GM21390 (cell line): Measurements from ENCODE around the gene OTUD7B.
A peak's percentile ranks its signal among the peaks of the same experiment; 100 is the strongest.
"Not testable (repeated sequence)": the region's sequence is repeated elsewhere in the genome, so short reads cannot be mapped to it uniquely, and the experiment has no call there.

Experiments
- ATAC-seq: cut with Tn5 transposase; IDR thresholded peaks from one replicate; pipeline ENCODE4 v1.9.1; 2021; ENCODE audit not compliant: unreplicated experiment

The OTUD7B gene

GRCh38 chr1:149957548-149957947 is 53.0 kb downstream of the OTUD7B start:
- not testable (repeated sequence) for ATAC-seq

GRCh38 chr1:149949911-149950310 is 60.6 kb downstream of the OTUD7B start:
- ATAC-seq: no peak

- ATAC-seq: no peak
Observed at GRCh38 chr1:149945206-149945605, 65.3 kb downstream of the OTUD7B start.

- no peak for ATAC-seq
Observed at GRCh38 chr1:149942885-149943284, 67.6 kb downstream of the OTUD7B start.

- ATAC-seq: no peak
Observed at GRCh38 chr1:149942207-149942606, 68.3 kb downstream of the OTUD7B start.

- no peak for ATAC-seq
Observed at GRCh38 chr1:149940427-149940826, 70.1 kb downstream of the OTUD7B start.

GRCh38 chr1:149938668-149939003 is 71.9 kb downstream of the OTUD7B start:
- not testable (repeated sequence) for ATAC-seq

- no peak for ATAC-seq
Observed at GRCh38 chr1:149937759-149938158, 72.8 kb downstream of the OTUD7B start.

- no peak for ATAC-seq
Observed at GRCh38 chr1:149936992-149937705, 73.4 kb downstream of the OTUD7B start.

GRCh38 chr1:149936170-149936991 is 74.1 kb downstream of the OTUD7B start, which contains the start of gene MTMR11:
TSS of gene MTMR11 (minus strand) at chr1:149936879. CDS start at chr1:149936647, 232 bp downstream.
- ATAC-seq: no peak

- ATAC-seq: no peak
Observed at GRCh38 chr1:149934356-149934755, 76.2 kb downstream of the OTUD7B start.

GRCh38 chr1:149933208-149933607 is 77.3 kb downstream of the OTUD7B start:
- ATAC-seq: no peak

GRCh38 chr1:149932474-149932873 is 78.1 kb downstream of the OTUD7B start:
- ATAC-seq: no peak

GRCh38 chr1:149931212-149931790 is 79.2 kb downstream of the OTUD7B start:
- no peak for ATAC-seq

GRCh38 chr1:149929856-149930255 is 80.7 kb downstream of the OTUD7B start:
- no peak for ATAC-seq

GRCh38 chr1:149928401-149928724 is 82.2 kb downstream of the OTUD7B start:
- ATAC-seq: no peak

- peak; percentile 90 for ATAC-seq
Observed at GRCh38 chr1:149927563-149928400, 82.7 kb downstream of the OTUD7B start, which contains the start of gene SF3B4. TSS of gene SF3B4 (minus strand) at chr1:149927803. CDS start at chr1:149927759, 44 bp downstream.

GRCh38 chr1:149927056-149927562 is 83.4 kb downstream of the OTUD7B start:
- ATAC-seq: no peak

- ATAC-seq: no peak
Observed at GRCh38 chr1:149926296-149926695, 84.2 kb downstream of the OTUD7B start.

GRCh38 chr1:149925751-149926150 is 84.8 kb downstream of the OTUD7B start:
- ATAC-seq: no peak

GRCh38 chr1:149925345-149925744 is 85.2 kb downstream of the OTUD7B start:
- no peak for ATAC-seq
